Esophagus squamous epithelium (tissue), 4 donors: ENCODE data around the gene MAPK8IP3.

ENCODE experiments used
- CTCF ChIP-seq, 6 experiments: fragments of 450-650 bp in 4 of 6; fragments of 200-600 bp in 2 of 6; sonication (generic) in 2 of 6; IDR thresholded peaks; one replicate each; pipeline ENCODE4 v1.5.1; 2016 to 2019; ENCODE audit warnings: antibody characterized with exemption in 6 of 6, mild to moderate bottlenecking in 4 of 6, moderate library complexity in 4 of 6
- POLR2A ChIP-seq, 4 donors: fragments of 450-650 bp; IDR thresholded peaks; one replicate each; pipeline ENCODE4 v1.6.1; 2017; ENCODE audit warnings: antibody characterized with exemption in 4 of 4, mild to moderate bottlenecking in 4 of 4, moderate library complexity in 3 of 4

- TF ChIP-seq CTCF (IDR thresholded peaks at IDR 0.05) (no peak), POLR2A (IDR thresholded peaks at IDR 0.05) (no peak)
Observed at GRCh38 chr16:1752853-1753252, 46.9 kb downstream of the MAPK8IP3 start.
